ENCODE data around the gene GLYAT.

- TF ChIP-seq REST (IDR thresholded peaks at IDR 0.05; ENCODE audit: insufficient replicate concordance, low read depth) (no peak), POLR2AphosphoS5 (IDR thresholded peaks at IDR 0.05; ENCODE audit: low read depth) (no peak), GABPA (IDR thresholded peaks at IDR 0.05; ENCODE audit: low read depth) (no peak), SPI1 (IDR thresholded peaks at IDR 0.05; ENCODE audit: borderline replicate concordance, low read depth) (no peak)
- TF ChIP-seq, protein P1, sequence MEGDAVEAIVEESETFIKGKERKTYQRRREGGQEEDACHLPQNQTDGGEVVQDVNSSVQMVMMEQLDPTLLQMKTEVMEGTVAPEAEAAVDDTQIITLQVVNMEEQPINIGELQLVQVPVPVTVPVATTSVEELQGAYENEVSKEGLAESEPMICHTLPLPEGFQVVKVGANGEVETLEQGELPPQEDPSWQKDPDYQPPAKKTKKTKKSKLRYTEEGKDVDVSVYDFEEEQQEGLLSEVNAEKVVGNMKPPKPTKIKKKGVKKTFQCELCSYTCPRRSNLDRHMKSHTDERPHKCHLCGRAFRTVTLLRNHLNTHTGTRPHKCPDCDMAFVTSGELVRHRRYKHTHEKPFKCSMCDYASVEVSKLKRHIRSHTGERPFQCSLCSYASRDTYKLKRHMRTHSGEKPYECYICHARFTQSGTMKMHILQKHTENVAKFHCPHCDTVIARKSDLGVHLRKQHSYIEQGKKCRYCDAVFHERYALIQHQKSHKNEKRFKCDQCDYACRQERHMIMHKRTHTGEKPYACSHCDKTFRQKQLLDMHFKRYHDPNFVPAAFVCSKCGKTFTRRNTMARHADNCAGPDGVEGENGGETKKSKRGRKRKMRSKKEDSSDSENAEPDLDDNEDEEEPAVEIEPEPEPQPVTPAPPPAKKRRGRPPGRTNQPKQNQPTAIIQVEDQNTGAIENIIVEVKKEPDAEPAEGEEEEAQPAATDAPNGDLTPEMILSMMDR (IDR thresholded peaks at IDR 0.05; ENCODE audit: insufficient read depth, low read length), result no peak
These were observed 8.1 kb upstream of the GLYAT start for GRCh38 chr11:58739725-58740430.
